OCI-LY3 (cell line): ENCODE results near the gene CELF1.

Experiments
- H2AFZ ChIP-seq: fragments of 200-600, 300-600 bp; shearing (Covaris generic); 2 replicates; pipeline ENCODE4 v1.6.0; 2014; ENCODE audit warnings: antibody characterized with exemption, low read depth, low read length
- H3K27ac ChIP-seq: fragments of 200-600, 300-600 bp; sonication (generic); 2 replicates; pipeline ENCODE4 v1.5.1; 2014; ENCODE audit warnings: mild to moderate bottlenecking, low read length, moderate library complexity, mixed read lengths
- H3K27me3 ChIP-seq: fragments of 200-600, 300-600 bp; sonication (generic); 2 replicates; pipeline ENCODE4 v1.6.1; 2014; ENCODE audit warnings: low read depth, low read length, mixed read lengths
- H3K36me3 ChIP-seq: fragments of 200-600, 300-600 bp; sonication (generic); replicated peaks from 2 replicates; pipeline ENCODE3; 2014; ENCODE audit warnings: low read depth, low read length, mixed read lengths
- H3K4me1 ChIP-seq: fragments of 300-600, 200-600 bp; sonication (generic); 2 replicates; pipeline ENCODE4 v1.6.1; 2014; ENCODE audit warnings: low read length, mixed read lengths
- H3K4me2 ChIP-seq: fragments of 200-600, 300-600 bp; sonication (generic); 2 replicates; pipeline ENCODE4 v1.6.1; 2014; ENCODE audit warnings: low read length, mixed read lengths
- H3K4me3 ChIP-seq: fragments of 300-600, 200-600 bp; sonication (generic); 2 replicates; pipeline ENCODE4 v1.5.1; 2014; ENCODE audit warnings: antibody characterized with exemption, mild to moderate bottlenecking, low read length, moderate library complexity
- H3K79me2 ChIP-seq: fragments of 300-600, 200-600 bp; shearing (Covaris generic); 2 replicates; pipeline ENCODE4 v1.6.1; 2014; ENCODE audit warnings: mild to moderate bottlenecking, low read length, mixed read lengths
- H3K9ac ChIP-seq: fragments of 300-600, 200-600 bp; shearing (Covaris generic); 2 replicates; pipeline ENCODE4 v1.6.0; 2014; ENCODE audit warnings: mild to moderate bottlenecking, low read length, moderate library complexity
- H3K9me3 ChIP-seq: fragments of 200-600, 300-600 bp; shearing (Covaris generic); 2 replicates; pipeline ENCODE4 v1.6.1; 2014; ENCODE audit warnings: low read length, mixed read lengths; ENCODE audit not compliant: insufficient read depth
- H4K20me1 ChIP-seq: fragments of 200-600, 300-600 bp; sonication (generic); 2 replicates; pipeline ENCODE4 v1.6.1; 2016; ENCODE audit warnings: low read length, mixed read lengths; ENCODE audit not compliant: insufficient read depth
- CTCF ChIP-seq: fragments of 200-600, 300-600 bp; sonication (generic); IDR thresholded peaks from 2 replicates; pipeline ENCODE4 v1.5.1; 2014; ENCODE audit warnings: antibody characterized with exemption, low read length, low read depth
- EZH2phosphoT487 ChIP-seq: fragments of 200-600 bp; shearing (Covaris generic); IDR thresholded peaks from 2 replicates; pipeline ENCODE4 v1.6.1; 2018; ENCODE audit warnings: antibody characterized with exemption, mixed run types, low read depth

CELF1 gene

GRCh38 chr11:47467357-47467756, 85.6 kb downstream of the CELF1 start:
- no peak for TF ChIP-seq EZH2phosphoT487
- no peak for TF ChIP-seq CTCF
- Histone ChIP-seq H3K27me3 (no peaks in the 10 kb centered on the region), H3K27ac (no peak overlapping the region), H3K79me2 (peaks cover 66% of the 10 kb centered on the region), H4K20me1 (peaks cover 26% of the 10 kb centered on the region), H3K9me3 (no peaks in the 10 kb centered on the region), H3K36me3 (peaks cover 74% of the 10 kb centered on the region), H2AFZ (no peak overlapping the region), H3K9ac (no peak overlapping the region), H3K4me2 (no peak overlapping the region), H3K4me1 (no peaks in the 10 kb centered on the region), H3K4me3 (no peak overlapping the region)

GRCh38 chr11:47466701-47467250, 86.2 kb downstream of the CELF1 start:
- peaks cover 73% of the 10 kb centered on the region for H3K36me3 ChIP-seq
- no peaks in the 10 kb centered on the region for H3K4me1 ChIP-seq
- no peak overlapping the region for H3K27ac ChIP-seq
- H2AFZ ChIP-seq, result no peak overlapping the region
- no peaks in the 10 kb centered on the region for H3K9me3 ChIP-seq
- H3K27me3 ChIP-seq, result no peaks in the 10 kb centered on the region
- no peak overlapping the region for H3K4me2 ChIP-seq
- H3K4me3 ChIP-seq, result no peak overlapping the region
- H4K20me1 ChIP-seq, result peaks cover 26% of the 10 kb centered on the region
- H3K79me2 ChIP-seq, result peaks cover 63% of the 10 kb centered on the region
- TF ChIP-seq CTCF, result no peak
- TF ChIP-seq EZH2phosphoT487, result no peak
- H3K9ac ChIP-seq, result no peak overlapping the region

- H3K27me3 ChIP-seq, result no peaks in the 10 kb centered on the region
- no peak overlapping the region for H3K4me3 ChIP-seq
- TF ChIP-seq CTCF (no peak), EZH2phosphoT487 (no peak)
- no peak overlapping the region for H3K4me2 ChIP-seq
- H3K9me3 ChIP-seq, result no peaks in the 10 kb centered on the region
- no peak overlapping the region for H3K27ac ChIP-seq
- H2AFZ ChIP-seq, result no peak overlapping the region
- H4K20me1 ChIP-seq, result peaks cover 26% of the 10 kb centered on the region
- no peaks in the 10 kb centered on the region for H3K4me1 ChIP-seq
- H3K79me2 ChIP-seq, result peaks cover 59% of the 10 kb centered on the region
- no peak overlapping the region for H3K9ac ChIP-seq
- H3K36me3 ChIP-seq, result peaks cover 67% of the 10 kb centered on the region
These were observed 86.7 kb downstream of the CELF1 start for GRCh38 chr11:47466201-47466600.

GRCh38 chr11:47464483-47464882, 88.4 kb downstream of the CELF1 start:
- Histone ChIP-seq H3K27me3 (no peaks in the 10 kb centered on the region), H3K27ac (no peak overlapping the region), H3K4me3 (no peak overlapping the region), H3K79me2 (peaks cover 45% of the 10 kb centered on the region), H4K20me1 (peaks cover 18% of the 10 kb centered on the region), H2AFZ (no peak overlapping the region), H3K36me3 (peaks cover 58% of the 10 kb centered on the region), H3K4me1 (peaks cover 10% of the 10 kb centered on the region; the same call in 1 of the 2 replicates), H3K4me2 (no peak overlapping the region), H3K9ac (no peak overlapping the region), H3K9me3 (no peaks in the 10 kb centered on the region)
- no peak for TF ChIP-seq CTCF
- TF ChIP-seq EZH2phosphoT487, result no peak
